ENCODE data around the gene HOXB8.

Gene HOXB8

GRCh38 chr17:48598736-48599135 is 16.4 kb downstream of the HOXB8 start:
- ChIA-PET CTCF (interaction anchor here (0.5 to 1.5 kb wide), 4 partner anchors 10 to 224 kb away, joined by 3 to 5 read pairs (median 4); no protein-coding TSS in a partner anchor), POLR2A (interaction anchor here (1.0 to 1.9 kb wide), 4 partner anchors 10 to 24 kb away, joined by 4 to 8 read pairs (median 6); no protein-coding TSS in a partner anchor)
- TF ChIP-seq HDGF (IDR thresholded peaks at IDR 0.05; ENCODE audit: borderline replicate concordance) (no peak), FOXA1 (IDR thresholded peaks at IDR 0.05) (no peak), NFRKB (IDR thresholded peaks at IDR 0.05) (no peak), CTBP1 (IDR thresholded peaks at IDR 0.05; ENCODE audit: borderline replicate concordance) (no peak), ELF4 (IDR thresholded peaks at IDR 0.05) (no peak), BHLHE40 (IDR thresholded peaks at IDR 0.05; ENCODE audit: borderline replicate concordance) (no peak)
- no peak for DNase-seq (ENCODE audit: extremely low spot score)

- peak; percentile 70 for DNase-seq (ENCODE audit: extremely low spot score)
- ChIA-PET POLR2A (interaction anchor here (1.0 to 1.9 kb wide), 3 partner anchors 9 to 23 kb away, joined by 4 to 8 read pairs (median 6); no protein-coding TSS in a partner anchor), CTCF (interaction anchor here (1.5 kb wide), 1 partner anchor 20 kb away, joined by 5 read pairs; no protein-coding TSS in a partner anchor)
- no peak for TF ChIP-seq ELF4 (IDR thresholded peaks at IDR 0.05)
- TF ChIP-seq LEF1 (IDR thresholded peaks at IDR 0.05; ENCODE audit: borderline replicate concordance): no peak
- no peak for TF ChIP-seq FOXM1 (IDR thresholded peaks at IDR 0.05; ENCODE audit: borderline replicate concordance)
- no peak for TF ChIP-seq SP1 (IDR thresholded peaks at IDR 0.05)
- TF ChIP-seq NFRKB (IDR thresholded peaks at IDR 0.05): no peak
- TF ChIP-seq ARNT (IDR thresholded peaks at IDR 0.05): no peak
- peak; percentile 65; the same call in 1 of the 2 replicates for TF ChIP-seq PKNOX1 (IDR thresholded peaks at IDR 0.05)
- peak; percentile 74; the same call in 1 of the 2 replicates for TF ChIP-seq CTBP1 (IDR thresholded peaks at IDR 0.05; ENCODE audit: borderline replicate concordance)
- TF ChIP-seq FOXK2 (IDR thresholded peaks at IDR 0.05): no peak
- TF ChIP-seq L3MBTL2 (conservative IDR thresholded peaks at IDR 0.05): peak; percentile 94
- no peak; the same call in 1 of the 2 replicates for TF ChIP-seq ZNF384 (IDR thresholded peaks at IDR 0.05)
- TF ChIP-seq FOXA1 (IDR thresholded peaks at IDR 0.05): no peak
- TF ChIP-seq TARDBP (IDR thresholded peaks at IDR 0.05): no peak
- no peak for TF ChIP-seq SUZ12 (IDR thresholded peaks at IDR 0.05)
- TF ChIP-seq HDGF (IDR thresholded peaks at IDR 0.05; ENCODE audit: borderline replicate concordance): no peak
- no peak for TF ChIP-seq BHLHE40 (IDR thresholded peaks at IDR 0.05; ENCODE audit: borderline replicate concordance)
Measured at GRCh38 chr17:48597778-48598631, 17.1 kb downstream of the HOXB8 start.

GRCh38 chr17:48597528-48597777 is 17.6 kb downstream of the HOXB8 start:
- CTCF ChIA-PET: no interaction called here
- DNase-seq (ENCODE audit: extremely low spot score): no peak
- TF ChIP-seq TARDBP (IDR thresholded peaks at IDR 0.05) (no peak), ELF4 (IDR thresholded peaks at IDR 0.05) (no peak), FOXK2 (IDR thresholded peaks at IDR 0.05) (no peak), HDGF (IDR thresholded peaks at IDR 0.05; ENCODE audit: borderline replicate concordance) (no peak)
- POLR2A ChIA-PET: interaction anchor here (1.8 to 1.9 kb wide), 2 partner anchors 8 to 12 kb away, joined by 6 to 8 read pairs; no protein-coding TSS in a partner anchor

GRCh38 chr17:48596735-48597527 is 18.2 kb downstream of the HOXB8 start:
- ChIA-PET CTCF (interaction anchor here (1.1 to 1.4 kb wide), 2 partner anchors 22 to 261 kb away, joined by 4 to 6 read pairs; no protein-coding TSS in a partner anchor), POLR2A (interaction anchor here (1.1 kb wide), 1 partner anchor 9 kb away, joined by 3 read pairs; no protein-coding TSS in a partner anchor)
- TF ChIP-seq L3MBTL2 (conservative IDR thresholded peaks at IDR 0.05) (peak; percentile 37), PKNOX1 (IDR thresholded peaks at IDR 0.05) (peak; percentile 60), CTBP1 (IDR thresholded peaks at IDR 0.05; ENCODE audit: borderline replicate concordance) (peak; percentile 66), FOXK2 (IDR thresholded peaks at IDR 0.05) (no peak), ZNF384 (IDR thresholded peaks at IDR 0.05) (no peak)
- DNase-seq (ENCODE audit: extremely low spot score): no peak

- no peak for DNase-seq (ENCODE audit: extremely low spot score)
- TF ChIP-seq CTBP1 (IDR thresholded peaks at IDR 0.05; ENCODE audit: borderline replicate concordance): no peak
- TF ChIP-seq BHLHE40 (IDR thresholded peaks at IDR 0.05; ENCODE audit: borderline replicate concordance): no peak
- TF ChIP-seq LEF1 (IDR thresholded peaks at IDR 0.05; ENCODE audit: borderline replicate concordance): no peak
- no peak for TF ChIP-seq FOXK2 (IDR thresholded peaks at IDR 0.05)
- no peak for TF ChIP-seq L3MBTL2 (conservative IDR thresholded peaks at IDR 0.05)
- TF ChIP-seq TARDBP (IDR thresholded peaks at IDR 0.05): no peak
- TF ChIP-seq SP1 (IDR thresholded peaks at IDR 0.05): no peak
- no peak for TF ChIP-seq ZNF384 (IDR thresholded peaks at IDR 0.05)
- no peak for TF ChIP-seq ELF4 (IDR thresholded peaks at IDR 0.05)
- TF ChIP-seq FOXA1 (IDR thresholded peaks at IDR 0.05): no peak
- ChIA-PET CTCF (interaction anchor here (1.1 to 1.4 kb wide), 2 partner anchors 22 to 260 kb away, joined by 4 to 6 read pairs; no protein-coding TSS in a partner anchor), POLR2A (interaction anchor here (1.1 kb wide), 1 partner anchor 9 kb away, joined by 3 read pairs; no protein-coding TSS in a partner anchor)
Measured at GRCh38 chr17:48596000-48596734, 18.9 kb downstream of the HOXB8 start.
